CD14-positive monocyte (primary cell): Measurements from ENCODE around the gene PHLDB2. TPM values are rescaled to one million over a fixed set of nuclear protein-coding genes. Genes with fewer than 3 reads are reported as not detected.

Source experiments
- DNase-seq, 3 donors: peaks; one replicate each; pipeline ENCODE4 v3.0.0-alpha.2; 2011 to 2022
- H2AFZ ChIP-seq: 2 replicates; pipeline ENCODE4 v1.6.0; 2012; ENCODE audit warnings: mild to moderate bottlenecking, low read depth, low read length, inconsistent platforms; ENCODE audit not compliant: insufficient read depth, poor library complexity, severe bottlenecking
- H3K27ac ChIP-seq, 2 donors: 1 replicate in 1 of 2; 2 replicates in 1 of 2; pipeline ENCODE4 v1.5.1; 2012 to 2013; ENCODE audit warnings: low read length in 2 of 2, control low read depth in 1 of 2, inconsistent platforms in 1 of 2, low read depth in 1 of 2, mild to moderate bottlenecking in 1 of 2
- H3K27me3 ChIP-seq, 2 donors: one replicate each; pipeline versions ENCODE4 v1.6.0 to v1.6.1; 2011 to 2013; ENCODE audit warnings: low read length in 2 of 2; ENCODE audit not compliant: control insufficient read depth in 2 of 2, insufficient read depth in 2 of 2
- H3K36me3 ChIP-seq, 2 donors: replicated peaks in 1 of 2; 1 replicate in 1 of 2; 2 replicates in 1 of 2; pipeline versions ENCODE4 v1.5.1 to v1.6.1; 2012 to 2013; ENCODE audit warnings: low read length in 2 of 2, control low read depth in 1 of 2, inconsistent platforms in 1 of 2, mild to moderate bottlenecking in 1 of 2; ENCODE audit not compliant: insufficient read depth in 2 of 2, control insufficient read depth in 1 of 2
- H3K4me1 ChIP-seq, 2 donors: 1 replicate in 1 of 2; 2 replicates in 1 of 2; pipeline versions ENCODE4 v1.5.1 to v1.6.1; 2012 to 2013; ENCODE audit warnings: low read length in 2 of 2, control low read depth in 1 of 2, inconsistent platforms in 1 of 2, mild to moderate bottlenecking in 1 of 2, moderate library complexity in 1 of 2; ENCODE audit not compliant: insufficient read depth in 2 of 2, control insufficient read depth in 1 of 2
- H3K4me2 ChIP-seq: replicated peaks from 2 replicates; pipeline ENCODE3; 2012; ENCODE audit warnings: low read length, moderate library complexity, mild to moderate bottlenecking; ENCODE audit not compliant: poor library complexity, severe bottlenecking; ENCODE audit errors: extremely low read depth
- H3K4me3 ChIP-seq, 3 experiments: fragments of 200-600 bp in 1 of 3; sonication (generic) in 1 of 3; replicated peaks in 1 of 3; 1 replicate in 2 of 3; 2 replicates in 1 of 3; pipeline ENCODE4 v1.5.1; 2011 to 2013; ENCODE audit warnings: low read length in 3 of 3, mild to moderate bottlenecking in 3 of 3, control low read depth in 2 of 3, low read depth in 2 of 3, inconsistent platforms in 1 of 3, moderate library complexity in 1 of 3
- H3K79me2 ChIP-seq: 2 replicates; pipeline ENCODE4 v1.6.0; 2012; ENCODE audit warnings: mild to moderate bottlenecking, control low read depth, inconsistent platforms, low read length, moderate library complexity; ENCODE audit not compliant: insufficient read depth
- H3K9ac ChIP-seq: 2 replicates; pipeline ENCODE4 v1.6.0; 2017; ENCODE audit warnings: low read length, mild to moderate bottlenecking; ENCODE audit not compliant: insufficient read depth, poor library complexity, severe bottlenecking
- H3K9me3 ChIP-seq, 2 donors: replicated peaks in 1 of 2; 1 replicate in 1 of 2; 2 replicates in 1 of 2; pipeline versions ENCODE4 v1.5.1 to v1.6.1; 2012 to 2013; ENCODE audit warnings: low read length in 2 of 2, control low read depth in 1 of 2; ENCODE audit not compliant: control insufficient read depth in 1 of 2, insufficient read depth in 1 of 2
- H4K20me1 ChIP-seq: 2 replicates; pipeline ENCODE4 v1.6.0; 2012; ENCODE audit warnings: mild to moderate bottlenecking, low read length, control low read depth, moderate library complexity; ENCODE audit not compliant: insufficient read depth
- H3K27ac Mint-ChIP-seq, 7 donors: one replicate each; pipeline ENCODE4 v1.8.0; 2020; ENCODE audit warnings: mild to moderate bottlenecking in 7 of 7, mixed read lengths in 7 of 7, moderate library complexity in 6 of 7, inconsistent platforms in 2 of 7
- H3K27me3 Mint-ChIP-seq, 3 donors: one replicate each; pipeline ENCODE4 v1.8.0; 2021 to 2022; ENCODE audit warnings: low read depth in 3 of 3, mild to moderate bottlenecking in 3 of 3, mixed read lengths in 3 of 3, moderate library complexity in 3 of 3, inconsistent platforms in 1 of 3
- H3K36me3 Mint-ChIP-seq, 2 donors: one replicate each; pipeline ENCODE4 v1.8.0; 2020; ENCODE audit warnings: mixed read lengths in 2 of 2, inconsistent platforms in 1 of 2, mild to moderate bottlenecking in 1 of 2
- H3K4me1 Mint-ChIP-seq: one replicate; pipeline ENCODE4 v1.8.0; 2020; ENCODE audit warnings: mild to moderate bottlenecking, mixed read lengths
- H3K4me3 Mint-ChIP-seq, 2 donors: one replicate each; pipeline ENCODE4 v1.8.0; 2020; ENCODE audit warnings: mild to moderate bottlenecking in 2 of 2, mixed read lengths in 2 of 2, moderate library complexity in 1 of 2
- H3K9me3 Mint-ChIP-seq, 7 donors: one replicate each; pipeline ENCODE4 v1.8.0; 2020 to 2022; ENCODE audit warnings: mixed read lengths in 7 of 7, mild to moderate bottlenecking in 6 of 7, moderate library complexity in 6 of 7, inconsistent platforms in 2 of 7
- CTCF ChIP-seq: fragments of 200-600 bp; IDR thresholded peaks from one replicate; pipeline ENCODE4 v1.8.0; 2022; ENCODE audit warnings: antibody characterized with exemption, mild to moderate bottlenecking
- WGBS: methylation state at CpG from one replicate; pipeline ENCODE4 v1.1.5; 2013; ENCODE audit warnings: missing lambda C conversion rate; ENCODE audit not compliant: insufficient coverage; 5-methylcytosine and 5-hydroxymethylcytosine counted together
- intact Hi-C, 2 donors: fragments of 100-400 bp; cut with micrococcal nuclease; formaldehyde crosslinking; loops; one replicate each; pipeline versions ENCODE4 v1.15.0 to v1.15.1; 2023
- polyA plus RNA-seq, 3 donors: library from polyadenylated mRNA; depleted of rRNA in 1 of 3; unstranded in 2 of 3; stranded (reverse) in 1 of 3; fragments of 300-500 nt in 2 of 3; fragments of >200 nt in 1 of 3; fragmentation: Illumina TruSeq in 2 of 3; gene quantifications; 1 replicate in 2 of 3; 2 replicates in 1 of 3; pipeline ENCODE4 v1.2.3, GENCODE V29; 2012 to 2021

PHLDB2 gene
- polyA plus RNA-seq, 3 donors = 0.08 TPM; not detected in 2

DNA sequence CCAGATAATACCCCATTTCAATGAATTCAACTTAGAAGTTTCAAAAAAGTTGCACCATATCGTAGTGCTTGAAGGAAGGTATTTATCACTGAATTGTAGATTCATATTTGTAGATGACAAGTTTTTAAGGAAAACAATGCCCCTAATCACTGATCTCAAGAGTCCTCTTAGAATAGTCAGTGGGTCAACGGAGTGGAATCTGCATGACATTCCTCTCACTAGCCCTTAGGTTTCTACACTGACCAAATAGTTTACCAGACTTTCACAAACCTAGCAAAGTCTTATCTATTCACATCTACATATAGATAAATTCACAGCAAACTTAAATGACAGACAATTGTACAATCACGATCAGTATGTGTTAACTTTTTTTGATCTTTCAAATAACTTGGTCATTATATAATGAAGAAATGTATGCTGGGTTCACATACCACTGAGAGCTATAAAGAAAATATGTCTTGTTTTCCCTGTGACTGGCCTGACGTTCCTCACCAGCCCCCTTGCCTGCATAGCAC lies 35.7 kb upstream of the PHLDB2 start:
- no peaks in the 10 kb centered on the region for H3K4me1 Mint-ChIP-seq
- H3K9ac ChIP-seq = no peak overlapping the region
- intact Hi-C loops = no loop called here
- H3K27ac ChIP-seq = no peak overlapping the region
- no peak overlapping the region for H3K27ac Mint-ChIP-seq
- peaks cover 4 to 29% (median 10%) of the 10 kb centered on the region in 7 donors for H3K9me3 Mint-ChIP-seq
- H3K27me3 ChIP-seq = no peaks in the 10 kb centered on the region
- H3K36me3 ChIP-seq = no peaks in the 10 kb centered on the region
- H4K20me1 ChIP-seq = no peaks in the 10 kb centered on the region
- no peaks in the 10 kb centered on the region for H3K4me1 ChIP-seq
- H3K4me2 ChIP-seq = no peak overlapping the region
- no peak overlapping the region for H2AFZ ChIP-seq
- H3K27me3 Mint-ChIP-seq = no peaks in the 10 kb centered on the region
- H3K4me3 ChIP-seq = no peak overlapping the region
- no peaks in the 10 kb centered on the region for H3K79me2 ChIP-seq
- no peak for DNase-seq
- WGBS = no CpG with 5 or more reads among the region's 4 CpGs
- H3K9me3 ChIP-seq = peaks cover 0 to 18% of the 10 kb centered on the region in 2 donors
- TF ChIP-seq CTCF = no peak
- no peaks in the 10 kb centered on the region for H3K36me3 Mint-ChIP-seq
- H3K4me3 Mint-ChIP-seq = no peak overlapping the region

DNA sequence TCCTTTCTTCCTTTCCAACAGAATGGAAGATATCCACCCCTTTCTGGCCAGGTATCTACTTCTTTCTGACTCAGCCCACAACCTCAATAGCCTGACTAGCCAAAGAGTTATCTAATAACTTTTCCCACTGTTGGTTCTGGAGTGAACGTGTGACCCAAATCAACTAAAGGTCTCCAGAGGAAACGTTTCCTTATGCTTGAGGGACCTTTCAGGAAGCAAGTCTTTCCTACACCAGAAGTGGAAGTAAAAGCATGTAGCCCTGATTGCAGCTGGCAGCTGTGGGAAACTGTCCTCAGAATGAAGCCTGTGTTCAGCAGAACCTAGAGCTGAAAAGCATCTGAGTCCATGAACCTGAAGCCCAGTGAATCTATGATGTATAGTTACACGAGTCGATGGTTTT lies 34.7 kb upstream of the PHLDB2 start:
- no peak overlapping the region for H3K4me3 ChIP-seq
- H3K4me1 ChIP-seq = no peaks in the 10 kb centered on the region
- peaks cover 0 to 2% (median 0%) of the 10 kb centered on the region in 3 donors for H3K27me3 Mint-ChIP-seq
- TF ChIP-seq CTCF = no peak
- WGBS = 100% methylated on average over 2 of the region's 4 CpGs
- no peaks in the 10 kb centered on the region for H3K36me3 ChIP-seq
- intact Hi-C loops = no loop called here
- no peaks in the 10 kb centered on the region for H4K20me1 ChIP-seq
- H2AFZ ChIP-seq = no peak overlapping the region
- no peak for DNase-seq
- no peaks in the 10 kb centered on the region for H3K79me2 ChIP-seq
- H3K36me3 Mint-ChIP-seq = no peaks in the 10 kb centered on the region
- no peak overlapping the region for H3K27ac ChIP-seq
- no peaks in the 10 kb centered on the region for H3K27me3 ChIP-seq
- H3K4me3 Mint-ChIP-seq = no peak overlapping the region
- H3K27ac Mint-ChIP-seq = no peak overlapping the region
- H3K4me1 Mint-ChIP-seq = no peaks in the 10 kb centered on the region
- H3K4me2 ChIP-seq = no peak overlapping the region
- H3K9ac ChIP-seq = no peak overlapping the region
- H3K9me3 Mint-ChIP-seq = peaks cover 2 to 20% (median 7%) of the 10 kb centered on the region in 7 donors
- H3K9me3 ChIP-seq = peaks cover 0 to 12% of the 10 kb centered on the region in 2 donors
